Fibroblast of mammary gland (primary cell): ENCODE data around the gene GABRE.
A peak's percentile ranks its signal among the peaks of the same experiment; 100 is the strongest.

Source experiments
- DNase-seq: peaks from one replicate; pipeline ENCODE4 v3.0.0-alpha.2; 2010; ENCODE audit warnings: low read depth
- H3K4me3 ChIP-seq: 2 replicates; pipeline ENCODE4 v1.5.1; 2011; ENCODE audit warnings: low read depth, mild to moderate bottlenecking, low read length, moderate library complexity; ENCODE audit not compliant: control insufficient read depth
- TF ChIP-seq, protein P1 (sequence below): conservative IDR thresholded peaks from 2 replicates; pipeline ENCODE4 v1.5.1; 2011; ENCODE audit warnings: low read depth, low read length, inconsistent platforms; ENCODE audit not compliant: control insufficient read depth, insufficient read depth

GABRE gene

DNA sequence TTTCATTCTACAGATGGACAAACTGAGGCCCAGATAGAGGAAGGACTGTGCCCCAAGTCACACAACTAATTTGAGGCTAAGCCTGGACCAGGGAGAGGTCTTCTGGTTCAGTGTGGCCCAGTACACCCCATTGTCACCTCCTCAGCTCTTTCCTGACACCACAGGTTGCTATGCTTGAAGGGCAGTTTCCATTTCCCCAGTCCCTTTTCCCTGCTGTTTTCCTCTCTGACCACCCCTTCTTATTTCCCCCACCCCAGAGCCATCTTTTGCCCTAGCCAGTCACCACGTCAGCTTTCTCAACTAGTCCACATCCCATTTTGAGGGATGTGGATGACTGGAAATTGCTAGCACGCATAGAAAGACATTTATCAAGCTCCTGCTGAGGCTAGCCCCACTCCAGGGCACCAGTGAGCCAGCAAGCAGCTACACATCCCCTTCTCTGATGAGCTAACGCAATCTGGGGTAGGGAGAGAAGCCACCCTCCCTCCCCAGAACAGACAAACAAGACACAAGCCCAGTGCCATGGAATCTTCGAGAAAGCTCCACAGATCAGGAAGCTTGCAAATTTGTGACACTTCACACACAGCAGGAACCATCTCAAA, 1.3 kb downstream of the GABRE start:
- H3K4me3 ChIP-seq = peak overlapping the region; percentile 51
- TF ChIP-seq, protein P1, sequence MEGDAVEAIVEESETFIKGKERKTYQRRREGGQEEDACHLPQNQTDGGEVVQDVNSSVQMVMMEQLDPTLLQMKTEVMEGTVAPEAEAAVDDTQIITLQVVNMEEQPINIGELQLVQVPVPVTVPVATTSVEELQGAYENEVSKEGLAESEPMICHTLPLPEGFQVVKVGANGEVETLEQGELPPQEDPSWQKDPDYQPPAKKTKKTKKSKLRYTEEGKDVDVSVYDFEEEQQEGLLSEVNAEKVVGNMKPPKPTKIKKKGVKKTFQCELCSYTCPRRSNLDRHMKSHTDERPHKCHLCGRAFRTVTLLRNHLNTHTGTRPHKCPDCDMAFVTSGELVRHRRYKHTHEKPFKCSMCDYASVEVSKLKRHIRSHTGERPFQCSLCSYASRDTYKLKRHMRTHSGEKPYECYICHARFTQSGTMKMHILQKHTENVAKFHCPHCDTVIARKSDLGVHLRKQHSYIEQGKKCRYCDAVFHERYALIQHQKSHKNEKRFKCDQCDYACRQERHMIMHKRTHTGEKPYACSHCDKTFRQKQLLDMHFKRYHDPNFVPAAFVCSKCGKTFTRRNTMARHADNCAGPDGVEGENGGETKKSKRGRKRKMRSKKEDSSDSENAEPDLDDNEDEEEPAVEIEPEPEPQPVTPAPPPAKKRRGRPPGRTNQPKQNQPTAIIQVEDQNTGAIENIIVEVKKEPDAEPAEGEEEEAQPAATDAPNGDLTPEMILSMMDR = no peak
- DNase-seq = no peak

DNA sequence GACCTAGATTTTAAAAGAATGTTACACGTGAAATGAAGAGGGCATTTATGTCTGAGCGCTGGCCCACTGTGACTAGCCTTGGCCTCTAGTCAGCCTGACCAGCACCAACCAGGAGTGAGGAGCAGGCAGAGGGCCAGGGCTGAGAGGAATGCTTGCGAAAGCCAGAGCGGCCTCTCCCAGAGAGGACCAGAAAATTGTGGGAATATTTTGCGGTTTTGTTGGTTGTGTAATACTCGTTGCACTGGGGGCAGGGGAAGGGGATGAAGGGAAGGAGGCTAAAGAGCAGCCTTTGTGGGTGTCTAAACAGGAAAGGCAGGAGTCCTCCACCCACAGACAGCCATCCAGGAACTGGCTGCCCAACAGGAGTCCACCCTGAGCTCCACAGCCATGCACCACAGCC, 3.8 kb downstream of the GABRE start:
- DNase-seq = peak; percentile 93
- no peak overlapping the region for H3K4me3 ChIP-seq
- TF ChIP-seq, protein P1 = no peak

DNA sequence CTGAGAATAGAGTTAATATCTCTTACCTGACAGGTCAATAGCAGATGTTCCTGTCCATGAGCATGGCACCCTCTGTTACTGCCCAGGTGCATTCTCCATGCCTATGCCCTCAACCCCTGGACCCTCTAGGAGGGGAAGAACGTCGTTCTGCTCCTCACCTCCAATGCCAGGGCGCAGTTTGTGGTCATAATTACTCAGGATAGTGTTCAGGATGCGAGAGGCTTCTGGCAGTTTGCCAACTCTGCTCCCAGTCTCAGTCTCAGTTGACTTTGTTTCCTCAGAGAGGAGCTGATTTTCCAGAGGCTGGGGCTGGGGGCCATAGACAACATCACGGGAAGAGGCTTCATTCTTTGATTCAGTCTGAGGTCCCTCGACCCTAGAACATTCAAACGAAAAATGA, 4.4 kb downstream of the GABRE start:
- TF ChIP-seq, protein P1 = no peak
- no peak for DNase-seq
- no peak overlapping the region for H3K4me3 ChIP-seq

DNA sequence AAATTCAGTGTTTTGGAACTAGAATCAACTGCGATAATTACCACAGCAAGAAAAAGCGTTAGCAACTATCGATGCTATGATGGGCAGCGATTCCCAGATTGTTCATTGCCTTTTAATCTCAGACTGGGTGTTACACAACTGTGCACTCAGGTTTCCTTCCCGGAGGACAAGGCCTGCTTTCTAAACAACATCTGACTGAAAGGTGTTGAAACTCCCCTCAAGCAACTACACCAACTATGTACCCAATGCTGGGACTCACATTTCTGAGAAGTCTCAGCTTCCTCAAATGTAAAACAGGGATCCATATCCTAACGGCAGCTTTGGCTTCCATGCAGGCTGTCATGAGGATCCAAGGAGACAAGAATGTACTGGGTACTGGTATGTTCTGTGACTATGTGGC, 8.2 kb downstream of the GABRE start:
- DNase-seq = no peak
- TF ChIP-seq, protein P1 = no peak
- H3K4me3 ChIP-seq = no peak overlapping the region

GRCh38 chrX:151962034-151962433, 12.4 kb downstream of the GABRE start:
- no peak for DNase-seq
- no peak overlapping the region for H3K4me3 ChIP-seq
- TF ChIP-seq, protein P1 = no peak

- H3K4me3 ChIP-seq = no peak overlapping the region
- TF ChIP-seq, protein P1 = no peak
- DNase-seq = no peak
Observed at GRCh38 chrX:151958101-151958500, 16.4 kb downstream of the GABRE start.

- TF ChIP-seq, protein P1 = no peak
Observed at GRCh38 chrX:151954730-151955129, 19.7 kb downstream of the GABRE start.

More at GRCh38 chrX:151954730-151955129, 19.7 kb downstream of the GABRE start:
- no peak overlapping the region for H3K4me3 ChIP-seq
- DNase-seq = no peak
